HG03439 (cell line): ENCODE measurements around the gene PHF2.

Experiments
- ATAC-seq: cut with Tn5 transposase; IDR thresholded peaks from one replicate; pipeline ENCODE4 v1.9.1; 2021; ENCODE audit warnings: mild to moderate bottlenecking, moderate library complexity; ENCODE audit not compliant: unreplicated experiment

Gene PHF2

DNA sequence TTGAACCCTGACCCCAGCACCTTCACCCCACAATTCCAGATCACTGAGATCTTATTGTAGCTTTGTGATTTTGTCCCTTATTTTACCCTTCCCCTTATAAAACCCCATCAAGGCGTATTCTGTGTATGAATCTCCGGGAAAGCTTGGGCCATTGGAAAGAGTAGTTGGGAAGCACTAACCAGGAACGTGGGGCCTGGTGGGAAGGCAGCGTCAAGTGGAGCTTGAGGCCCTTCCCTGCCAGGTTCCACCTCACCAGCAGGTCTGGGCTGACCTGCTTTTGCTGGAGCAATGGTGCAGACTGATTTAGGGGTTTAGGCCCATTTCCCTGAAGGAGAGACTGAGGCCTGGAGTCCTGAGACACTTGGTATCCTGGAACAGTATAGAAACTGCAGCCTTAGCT is 9.3 kb downstream of the PHF2 start:
- ATAC-seq = no peak

DNA sequence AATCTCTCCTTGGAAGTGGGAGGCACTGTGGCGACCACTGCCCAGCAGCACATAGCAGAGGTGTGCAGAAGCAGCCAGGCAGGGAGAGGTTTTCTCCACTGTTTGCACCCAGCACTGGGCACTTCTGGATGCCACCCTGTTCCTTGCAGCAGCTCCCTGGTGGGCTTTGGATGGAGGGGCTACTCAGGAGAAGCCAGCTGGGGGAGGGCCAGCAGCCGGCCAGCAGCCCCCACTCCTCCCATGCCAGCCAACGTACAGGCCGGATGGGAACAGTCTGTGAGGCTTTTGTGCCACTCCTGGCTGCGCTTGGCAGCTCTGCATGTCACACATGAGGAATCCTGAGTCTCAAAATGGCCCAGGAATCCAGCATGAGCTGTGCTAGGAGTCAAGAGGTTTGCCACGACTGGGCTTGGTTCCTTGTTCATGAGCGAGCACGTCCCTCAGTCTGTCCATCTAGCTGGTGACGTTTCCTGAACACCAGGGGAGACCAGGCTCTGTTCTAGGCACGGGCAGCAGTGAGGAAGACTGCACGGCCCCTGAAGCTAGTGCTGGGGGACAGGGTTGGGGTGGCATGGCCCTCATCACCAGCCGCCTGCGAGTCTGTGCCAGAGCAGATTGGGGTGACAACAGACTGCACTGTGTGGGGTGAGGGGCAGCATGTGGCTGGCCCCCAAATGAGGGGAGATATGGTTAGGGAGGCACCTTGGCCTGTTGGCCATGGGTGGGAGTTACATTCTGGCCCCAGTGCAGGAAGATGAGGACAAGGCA is 10.1 kb downstream of the PHF2 start:
- ATAC-seq = no peak

DNA sequence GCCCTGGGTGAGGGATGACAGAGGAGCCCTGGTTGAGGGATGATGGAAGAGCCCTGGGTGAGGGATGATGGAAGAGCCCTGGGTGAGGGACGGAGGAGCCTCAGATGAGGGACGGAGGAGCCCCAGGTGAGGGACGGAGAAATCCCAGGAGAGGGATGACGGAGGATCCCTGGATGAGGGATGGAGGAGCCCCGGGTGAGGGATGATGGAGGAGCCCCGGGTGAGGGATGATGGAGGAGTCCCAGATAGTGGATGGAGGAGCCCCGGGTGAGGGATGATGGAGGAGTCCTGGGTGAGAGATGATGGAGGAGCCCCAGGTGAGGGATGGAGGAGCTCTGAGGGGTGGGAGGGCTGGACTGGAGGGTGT is 10.9 kb downstream of the PHF2 start:
- ATAC-seq = no peak

DNA sequence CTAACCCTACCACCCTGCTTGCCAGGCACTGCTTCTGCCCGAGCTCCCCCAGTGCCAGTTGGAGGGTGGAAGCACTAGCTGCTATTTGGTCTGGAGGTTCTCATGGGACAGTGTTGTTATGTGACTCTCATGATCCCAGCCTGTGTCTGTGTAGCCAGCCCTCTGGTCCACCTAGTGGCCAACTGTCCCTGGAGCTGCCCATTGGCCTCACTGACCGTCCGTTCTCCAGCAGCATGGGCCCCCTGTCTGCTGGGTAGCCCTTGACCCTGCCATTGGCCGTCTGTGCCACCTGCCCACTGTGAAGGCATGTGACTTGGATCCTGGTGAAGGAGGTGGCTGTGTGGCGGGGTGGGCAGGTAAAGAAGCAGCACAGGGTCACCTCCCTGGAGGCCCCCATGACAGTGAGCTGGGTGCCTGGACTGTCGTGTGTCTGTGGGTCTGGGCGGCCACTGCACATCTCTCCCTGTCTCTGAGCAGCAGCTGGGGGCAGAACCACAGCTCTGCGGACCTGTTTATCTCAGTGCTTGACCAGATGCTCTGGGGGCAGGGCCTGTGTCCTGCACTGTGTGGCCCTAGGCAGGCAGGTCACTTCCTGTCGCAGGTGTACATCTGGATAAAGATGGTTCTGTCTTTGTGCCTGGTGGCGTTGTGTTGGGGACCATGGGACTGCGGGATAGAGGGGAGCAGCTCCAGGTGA is 11.4 kb downstream of the PHF2 start:
- no peak for ATAC-seq

DNA sequence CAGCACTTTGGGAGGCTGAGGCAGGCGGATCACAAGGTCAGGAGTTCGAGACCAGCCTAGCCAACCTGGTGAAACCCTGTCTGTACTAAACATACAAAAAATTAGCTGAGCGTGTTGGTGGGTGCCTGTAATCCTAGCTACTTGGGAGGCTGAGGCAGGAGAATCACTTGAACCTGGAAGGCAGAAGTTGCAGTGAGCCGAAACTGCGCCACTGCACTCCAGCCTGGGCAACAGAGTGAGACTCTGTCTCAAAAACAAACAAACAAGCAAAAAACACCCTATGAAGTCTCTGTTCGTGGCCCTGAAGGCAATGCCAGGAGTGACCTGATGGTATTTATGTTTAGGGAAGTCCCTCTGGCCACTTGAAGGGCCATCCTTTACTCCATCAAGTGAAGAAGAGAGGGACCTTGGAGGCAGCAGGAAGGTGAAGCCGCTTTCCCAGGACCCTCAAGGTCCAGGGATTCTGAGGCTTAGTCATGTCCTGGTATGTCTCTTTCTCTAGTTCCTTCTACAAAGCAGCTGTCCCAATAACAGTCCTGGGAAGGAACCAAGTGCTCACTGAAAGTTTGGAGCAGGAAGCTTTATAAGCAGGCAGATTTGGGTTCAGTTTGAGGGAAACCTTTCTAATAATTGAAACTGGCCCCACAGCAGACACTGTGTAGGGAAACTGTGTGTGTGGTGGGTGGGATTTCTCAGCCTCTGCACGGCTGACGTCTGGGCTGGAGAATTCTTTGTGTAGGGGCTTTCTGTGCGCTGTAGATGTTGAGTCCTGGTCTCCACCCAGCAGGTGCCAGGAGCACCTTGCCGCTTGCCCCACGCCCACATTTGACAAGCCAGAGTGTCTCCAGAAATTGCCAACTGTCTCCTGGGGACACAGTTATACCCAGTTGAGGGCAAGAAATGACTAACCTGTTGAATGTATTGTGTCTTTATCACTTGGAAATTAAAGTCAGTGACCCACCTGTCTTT is 12.5 kb downstream of the PHF2 start:
- no peak for ATAC-seq

DNA sequence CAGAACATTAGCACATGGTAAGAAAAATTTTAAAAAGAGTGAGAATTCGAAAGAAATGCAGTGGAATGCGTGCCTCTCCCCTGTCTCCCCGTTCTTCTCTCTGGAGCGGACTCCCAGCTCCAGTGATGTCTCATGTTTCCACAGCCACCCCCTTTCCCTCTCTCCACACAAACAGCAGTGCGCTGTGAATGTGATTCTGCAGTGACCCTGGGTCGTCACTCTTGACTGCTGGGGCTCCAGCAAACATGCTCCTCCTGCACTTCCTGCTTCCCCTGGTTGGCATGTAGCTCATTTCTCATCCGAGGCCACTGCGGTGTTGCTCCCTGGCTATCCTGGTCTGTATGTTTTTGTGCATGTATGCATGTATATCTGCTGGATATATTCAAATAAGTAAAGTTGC is 13.3 kb downstream of the PHF2 start:
- ATAC-seq = no peak

DNA sequence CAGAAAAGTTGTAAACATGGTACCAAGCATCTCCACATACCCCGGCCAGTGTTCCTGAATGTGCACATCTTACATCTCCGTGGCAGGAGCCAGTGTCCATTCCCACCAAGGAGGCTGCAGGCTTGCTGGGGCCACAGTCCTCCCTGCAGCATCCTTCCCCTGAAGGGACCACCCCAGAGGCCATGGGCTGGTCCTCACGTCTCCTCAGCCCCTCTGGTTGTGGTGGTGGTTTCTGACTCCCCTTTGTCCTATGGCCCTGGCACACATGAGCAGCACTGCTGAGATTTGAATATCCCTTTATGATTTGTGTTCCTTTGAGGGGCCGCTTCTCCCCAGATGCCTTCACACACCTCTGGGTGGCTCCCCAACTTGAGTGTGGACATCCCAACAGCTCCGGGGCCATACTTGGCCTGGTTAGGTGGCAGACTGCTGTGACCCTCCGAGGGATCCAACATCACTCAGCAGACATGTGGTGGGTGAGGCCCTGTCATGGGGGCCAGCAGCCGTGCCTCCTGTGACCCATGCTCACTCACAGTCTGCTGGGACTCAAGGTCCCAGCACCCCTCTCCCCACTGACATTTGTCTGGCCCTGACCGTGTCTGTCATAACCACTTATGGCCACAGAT is 14.3 kb downstream of the PHF2 start:
- ATAC-seq = no peak

DNA sequence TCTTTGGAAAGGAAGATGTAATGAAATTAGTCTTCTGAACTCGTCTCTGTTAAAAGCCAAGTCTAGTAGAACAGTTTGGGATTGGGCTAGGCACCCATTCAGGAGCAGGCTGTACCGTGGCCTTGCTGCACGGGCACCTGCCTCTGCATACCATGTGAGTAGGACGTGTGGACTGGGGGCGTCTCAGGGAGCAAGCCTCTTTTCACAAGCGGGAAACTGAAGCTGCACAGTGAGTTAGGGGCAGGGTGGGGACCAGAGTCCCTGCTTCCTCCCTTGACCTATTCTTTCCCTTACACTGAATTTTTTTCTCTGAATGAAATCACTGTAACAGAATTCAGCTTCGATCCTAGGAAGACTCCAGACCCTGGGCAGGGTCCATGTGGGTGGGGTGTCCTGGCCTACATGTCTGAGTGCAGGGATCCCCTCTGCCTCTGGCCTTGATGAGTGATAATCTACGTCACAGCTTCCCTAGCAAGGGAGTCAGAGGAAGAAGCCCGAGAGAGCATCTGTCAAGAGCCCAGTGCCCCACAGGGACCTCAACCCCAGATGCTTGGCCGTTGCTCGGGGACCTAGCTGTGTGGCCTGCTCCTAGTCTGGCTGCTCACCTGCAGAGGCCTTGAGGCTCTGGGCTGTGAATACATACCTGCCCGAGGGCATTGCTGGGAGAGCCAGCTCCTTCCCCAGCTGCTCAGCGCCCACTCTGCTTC is 15.1 kb downstream of the PHF2 start:
- no peak for ATAC-seq

DNA sequence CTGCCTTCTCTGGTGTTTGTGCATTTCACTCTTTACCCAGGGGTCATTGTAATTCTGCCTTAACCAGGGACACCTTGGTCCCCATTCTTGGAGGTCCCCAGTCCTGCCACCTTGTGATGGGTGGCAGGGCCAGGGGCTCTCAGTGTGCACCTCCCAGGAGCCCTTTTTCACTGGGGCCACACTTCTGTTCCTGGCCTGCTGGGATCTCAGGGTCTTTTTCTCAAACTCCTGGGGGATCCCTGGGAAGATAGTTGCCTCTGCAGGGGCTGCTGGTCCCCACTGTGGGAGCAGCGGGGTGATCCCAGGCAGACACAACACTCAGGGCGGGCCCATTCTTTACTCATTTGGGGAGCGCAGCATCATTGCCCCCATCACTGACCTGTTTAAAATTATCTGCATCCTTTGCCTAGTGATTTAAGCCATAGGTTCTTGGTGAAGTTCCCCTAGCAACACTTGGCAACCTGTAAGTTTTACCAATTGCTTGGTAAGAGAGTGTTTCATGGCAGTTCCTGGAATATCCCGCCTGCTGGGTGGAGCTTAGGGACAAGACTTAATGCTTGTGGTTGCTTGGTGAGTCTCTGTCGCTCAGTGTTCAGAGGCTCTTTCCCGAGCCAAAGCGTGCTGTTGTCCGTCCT is 15.7 kb downstream of the PHF2 start:
- no peak for ATAC-seq

DNA sequence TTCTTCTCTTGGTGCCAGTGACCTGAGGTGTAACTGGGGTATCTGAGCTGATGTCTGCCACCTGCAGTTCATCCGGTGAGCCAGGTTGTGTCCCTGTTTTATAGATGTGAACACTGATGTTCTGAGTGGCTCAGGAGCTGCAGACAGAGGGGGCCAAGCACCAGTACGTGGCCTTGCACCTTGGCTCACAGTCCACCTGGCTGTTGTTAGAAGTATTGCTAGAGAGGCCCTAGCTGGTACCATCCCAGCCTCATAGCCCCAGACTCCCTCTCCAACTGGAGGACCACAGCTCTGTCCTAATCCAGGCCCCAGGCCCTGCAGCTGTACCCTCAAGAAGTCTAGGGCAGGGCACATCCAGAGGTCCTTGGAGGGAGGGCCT is 16.2 kb downstream of the PHF2 start:
- ATAC-seq = no peak

DNA sequence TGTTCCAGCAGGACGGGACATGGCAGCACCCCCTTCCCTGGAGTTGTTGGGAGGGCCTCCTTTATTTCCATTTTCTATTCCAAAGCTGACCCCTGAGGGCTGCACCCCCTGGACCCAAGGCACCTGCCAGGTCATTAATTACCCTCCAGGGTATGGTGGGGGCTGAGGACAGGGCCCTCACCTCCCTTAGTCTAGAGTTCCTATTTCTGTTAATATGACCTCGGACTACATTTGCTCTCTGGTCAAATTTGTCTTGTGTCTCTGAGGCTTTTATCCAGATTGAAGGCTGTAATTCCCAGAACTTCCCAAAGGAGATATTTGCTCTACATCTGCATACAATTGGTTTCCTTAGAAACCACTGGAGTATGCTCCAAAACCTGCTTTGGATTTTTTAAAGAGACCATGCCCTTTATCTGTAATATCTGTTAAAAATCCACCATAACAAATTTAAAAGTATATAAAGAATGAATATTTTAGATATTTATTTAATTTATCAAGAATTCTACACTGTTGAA is 16.8 kb downstream of the PHF2 start:
- no peak for ATAC-seq

DNA sequence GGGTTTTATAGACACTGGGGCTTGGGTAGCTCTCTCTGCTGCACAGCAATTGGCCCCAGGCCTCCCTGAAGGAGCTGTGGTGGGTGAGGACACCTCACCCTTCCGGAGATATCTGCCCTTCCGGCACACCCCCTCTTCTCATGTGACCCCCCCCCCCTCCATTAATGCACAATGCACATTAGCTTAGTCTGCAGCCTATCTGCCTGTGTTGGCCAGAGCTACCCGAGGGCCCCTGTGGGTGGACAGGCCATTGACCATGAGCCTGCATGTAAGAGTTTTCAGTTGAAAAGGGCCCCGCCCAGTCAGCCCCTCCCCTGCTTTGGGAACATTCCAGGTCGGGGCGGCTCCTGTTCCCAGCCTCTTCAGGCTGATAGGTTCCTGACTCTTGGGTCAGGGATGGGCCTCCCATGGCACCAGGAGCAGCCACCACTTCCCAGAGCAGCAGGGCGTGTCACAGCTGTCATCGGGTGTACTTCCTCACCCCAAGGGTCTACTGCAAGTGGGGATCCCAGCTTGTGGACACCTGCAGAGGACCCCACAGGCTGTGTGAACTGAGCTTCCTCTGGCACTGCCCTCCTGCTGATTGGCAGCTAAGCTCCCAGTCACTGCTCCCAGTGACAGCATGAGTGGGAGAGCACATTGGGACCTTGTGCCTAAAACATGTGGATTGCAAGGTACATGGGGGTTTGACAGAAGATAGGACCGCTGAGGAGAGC is 17.8 kb downstream of the PHF2 start:
- no peak for ATAC-seq

DNA sequence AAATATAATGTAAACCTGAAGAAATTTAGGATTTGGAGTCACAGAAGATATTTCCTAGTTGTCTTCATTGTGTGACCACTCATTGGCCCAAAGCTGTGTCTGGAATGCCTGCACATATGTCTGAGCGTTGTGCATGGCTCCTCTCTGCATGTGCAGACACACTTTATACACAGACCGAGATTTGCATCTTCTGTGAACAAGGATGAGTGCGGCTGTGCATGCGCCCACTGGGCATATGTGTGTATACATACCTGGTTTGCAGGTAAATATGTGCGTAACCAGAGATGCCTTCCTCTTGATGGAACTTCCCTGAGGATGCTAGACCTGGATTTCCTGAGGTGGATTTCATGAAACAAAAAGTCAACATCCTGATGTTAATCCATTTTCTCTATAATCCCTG is 19.1 kb downstream of the PHF2 start:
- ATAC-seq = no peak

DNA sequence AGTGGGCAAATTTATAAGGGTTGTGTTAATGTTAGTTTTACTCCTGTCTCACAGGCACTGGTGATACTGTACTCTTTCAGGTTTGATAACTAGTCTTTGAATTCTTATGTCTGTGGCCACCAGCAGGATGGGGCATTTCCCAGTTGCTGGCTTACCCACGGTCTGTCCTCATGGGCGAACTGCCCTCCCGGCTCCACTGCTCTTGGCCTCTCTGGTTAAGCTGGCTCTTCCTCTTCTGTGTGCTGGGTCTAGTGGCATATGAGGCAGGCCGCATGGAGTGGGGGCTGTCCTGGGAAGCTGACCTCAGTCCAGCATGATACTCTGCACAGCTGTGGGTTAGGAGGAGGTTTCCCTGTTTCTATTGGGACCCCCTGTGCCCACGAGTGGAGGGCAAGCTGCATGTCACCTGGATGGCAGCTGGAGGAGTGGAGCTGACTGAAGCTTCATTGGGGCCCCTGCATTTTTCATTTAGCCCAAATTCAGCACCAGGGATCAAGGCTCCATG is 19.5 kb downstream of the PHF2 start:
- ATAC-seq = no peak

DNA sequence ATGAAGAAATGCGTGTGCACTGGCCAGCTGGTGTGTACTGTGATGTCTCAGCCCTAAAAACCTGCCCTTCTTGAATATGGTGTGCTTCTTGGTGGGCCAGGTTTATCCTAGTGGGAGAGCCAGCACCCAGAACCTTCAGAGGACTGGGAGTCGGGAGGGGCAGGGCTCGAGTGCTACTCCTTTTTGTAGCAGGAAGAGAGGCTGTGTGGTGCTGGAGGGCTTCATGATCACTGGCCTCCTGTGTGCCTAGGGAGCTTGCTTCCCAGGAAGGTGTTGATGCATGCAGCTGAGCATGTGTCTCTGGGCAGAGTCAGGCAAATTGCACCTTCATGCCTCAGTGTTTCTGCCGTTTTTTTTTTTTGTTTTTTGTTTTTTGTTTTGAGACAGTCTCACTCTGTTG is 20.0 kb downstream of the PHF2 start:
- no peak for ATAC-seq

DNA sequence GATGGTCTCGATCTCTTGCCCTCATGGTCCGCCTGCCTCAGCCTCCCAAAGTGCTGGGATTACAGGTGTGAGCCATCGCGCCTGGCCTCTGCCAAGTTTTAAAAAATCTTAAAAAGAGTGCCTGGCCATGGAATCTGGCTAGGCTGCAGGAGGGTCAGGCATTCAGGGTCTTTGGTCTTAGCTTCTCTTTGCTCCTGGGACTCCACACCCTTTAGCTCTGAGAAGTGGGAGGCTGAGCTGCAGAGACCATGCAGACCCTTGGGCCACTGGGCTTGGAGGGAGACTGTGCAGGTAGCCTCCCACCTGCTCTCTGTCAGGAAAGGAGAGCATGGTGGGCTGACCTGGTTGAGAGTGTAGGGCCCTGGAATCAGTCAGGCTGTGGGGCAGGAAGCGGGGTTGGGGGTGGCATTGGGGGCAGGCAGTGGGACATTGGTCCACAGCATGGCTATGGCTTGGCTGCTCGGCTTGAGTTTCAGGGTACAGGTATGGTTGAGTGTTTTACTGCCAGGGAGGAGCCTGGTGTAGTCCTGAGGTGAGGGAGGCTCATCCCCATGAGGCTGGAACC is 20.8 kb downstream of the PHF2 start:
- no peak for ATAC-seq

DNA sequence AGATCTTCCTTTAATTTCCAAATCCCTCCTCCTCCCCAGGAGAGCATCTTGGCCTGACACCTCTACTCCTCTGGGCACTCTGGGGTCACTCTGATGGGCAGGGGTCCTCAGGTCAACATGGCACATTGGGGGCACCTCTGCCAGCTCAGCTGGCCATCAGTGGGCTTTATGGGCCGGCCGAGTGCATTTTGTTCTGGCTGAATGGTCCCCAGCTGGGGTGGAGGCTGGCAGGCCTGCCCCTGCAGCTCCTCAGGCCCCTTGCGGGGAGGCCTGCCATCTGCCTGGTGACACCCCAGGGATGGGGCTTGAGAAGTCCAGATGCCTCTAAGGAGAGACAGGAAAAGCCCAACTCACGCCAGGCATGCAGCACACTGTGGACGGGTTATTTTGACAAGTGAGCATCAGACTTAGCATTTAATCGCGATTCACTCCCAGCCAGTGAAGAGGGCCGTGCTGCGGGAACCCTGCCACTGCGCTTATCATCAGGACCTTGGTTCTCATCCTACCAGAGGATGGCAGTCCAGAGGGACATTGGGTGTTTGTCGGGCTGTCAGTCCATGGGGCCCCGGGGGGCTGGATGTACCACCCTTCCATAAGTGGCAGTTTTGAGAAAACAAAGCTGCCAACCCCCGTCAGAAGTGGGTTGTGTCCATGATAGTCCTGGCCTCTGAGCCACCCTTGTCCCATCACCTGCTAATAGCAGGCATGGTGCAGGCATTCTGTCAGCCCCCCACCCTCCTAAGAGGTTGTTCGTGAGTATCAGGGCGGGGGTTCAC is 21.7 kb downstream of the PHF2 start:
- ATAC-seq = no peak

DNA sequence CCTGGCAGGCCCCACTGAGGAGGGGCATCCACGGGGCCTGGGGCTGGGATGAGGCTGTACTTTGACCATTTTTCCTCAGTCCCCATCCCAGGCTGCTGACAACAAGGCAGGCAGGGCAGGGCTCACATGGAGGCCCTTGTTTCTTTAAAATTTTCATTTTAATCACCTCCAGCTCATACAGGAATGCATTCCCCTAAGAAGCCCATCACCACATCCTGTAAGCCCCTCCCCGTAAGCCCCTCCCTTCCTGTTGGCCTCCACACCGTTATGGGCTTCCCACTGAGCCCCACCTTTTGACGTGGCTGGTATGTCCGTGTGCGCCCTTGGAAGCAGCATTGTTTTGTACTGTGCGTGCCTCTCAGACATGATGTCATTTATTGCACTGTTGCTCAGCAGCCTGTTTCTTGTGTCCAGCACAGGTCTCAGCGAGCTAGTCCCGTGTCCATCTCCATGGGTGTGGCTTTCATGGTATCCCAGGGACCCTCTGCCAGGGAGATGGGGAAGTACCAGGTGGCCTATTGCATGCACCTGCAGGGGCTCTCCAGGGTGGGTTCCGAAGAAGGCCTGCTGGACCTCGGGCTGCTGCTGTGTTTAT is 22.4 kb downstream of the PHF2 start:
- no peak for ATAC-seq
